CD4-positive, alpha-beta T cell treated with Interleukin-17A for 4 hours (primary cell): ENCODE data around the gene RNF186.
"Not testable (repeated sequence)": the region's sequence is repeated elsewhere in the genome, so short reads cannot be mapped to it uniquely, and the experiment has no call there.

Experiments
- DNase-seq: peaks from one replicate; pipeline ENCODE4 v3.0.0-alpha.2; 2020; ENCODE audit warnings: mixed read lengths

RNF186 gene

GRCh38 chr1:19814681-19815503, at the start of gene RNF186:
TSS of gene RNF186 (minus strand) at chr1:19815283. CDS start at chr1:19815101, 182 bp downstream.
- no peak for DNase-seq

DNA sequence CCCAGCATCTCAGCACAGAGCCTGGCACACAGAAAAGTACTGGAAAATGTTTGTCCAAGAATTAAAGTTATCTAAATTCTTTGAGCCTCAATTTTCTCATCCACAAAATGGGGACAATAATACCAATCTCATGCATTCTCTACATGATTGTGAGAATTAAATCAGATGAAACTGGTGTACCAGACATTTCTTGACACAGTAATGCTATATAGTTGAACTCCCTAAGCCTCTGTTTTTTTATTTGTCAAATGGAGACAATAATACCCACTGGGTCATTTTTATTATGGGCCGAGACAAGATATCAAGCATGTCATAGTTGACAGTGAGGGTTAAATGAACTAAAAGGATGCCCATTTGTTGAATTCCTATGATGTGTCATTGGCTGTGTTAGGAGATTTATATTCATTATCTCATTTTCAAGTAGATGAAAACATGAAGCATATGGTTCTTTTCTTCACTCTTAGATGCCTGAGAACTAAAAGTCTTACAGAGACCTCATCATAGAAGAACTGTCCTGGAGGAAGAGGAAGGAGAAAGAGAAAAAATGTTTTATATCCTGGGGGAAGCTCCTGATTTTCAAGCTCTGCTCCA, 49.6 kb upstream of the RNF186 start:
- DNase-seq: no peak

- no peak for DNase-seq
These were observed 47.9 kb upstream of the RNF186 start for GRCh38 chr1:19862944-19863343.

- DNase-seq: no peak
These were observed 46.9 kb upstream of the RNF186 start for GRCh38 chr1:19861842-19862530.

- DNase-seq: no peak
These were observed 46.0 kb upstream of the RNF186 start for GRCh38 chr1:19861034-19861433.

- DNase-seq: no peak
These were observed 45.3 kb upstream of the RNF186 start for GRCh38 chr1:19860418-19860817.

DNA sequence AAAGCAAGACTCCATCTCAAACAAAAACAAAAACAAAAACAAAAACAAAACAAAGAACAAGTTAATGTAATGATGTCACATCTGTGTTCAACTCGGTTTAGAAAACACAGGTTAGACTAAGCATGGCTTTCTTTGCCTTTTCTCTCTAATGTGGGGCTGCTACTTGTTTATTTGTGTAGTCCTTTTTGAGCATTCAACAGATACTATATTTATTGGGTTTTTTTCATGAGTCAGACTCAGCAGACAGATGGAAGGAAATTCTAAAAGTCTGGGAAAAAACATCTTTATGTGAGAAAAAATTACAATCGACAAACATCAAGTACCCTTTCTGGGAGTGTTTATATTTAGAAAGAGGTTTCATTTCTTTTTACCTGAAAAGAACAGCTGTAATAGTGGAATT, 44.8 kb upstream of the RNF186 start:
- DNase-seq: no peak

- DNase-seq: no peak
These were observed 43.8 kb upstream of the RNF186 start for GRCh38 chr1:19858893-19859292.

GRCh38 chr1:19854866-19855265, 39.8 kb upstream of the RNF186 start:
- no peak for DNase-seq

DNA sequence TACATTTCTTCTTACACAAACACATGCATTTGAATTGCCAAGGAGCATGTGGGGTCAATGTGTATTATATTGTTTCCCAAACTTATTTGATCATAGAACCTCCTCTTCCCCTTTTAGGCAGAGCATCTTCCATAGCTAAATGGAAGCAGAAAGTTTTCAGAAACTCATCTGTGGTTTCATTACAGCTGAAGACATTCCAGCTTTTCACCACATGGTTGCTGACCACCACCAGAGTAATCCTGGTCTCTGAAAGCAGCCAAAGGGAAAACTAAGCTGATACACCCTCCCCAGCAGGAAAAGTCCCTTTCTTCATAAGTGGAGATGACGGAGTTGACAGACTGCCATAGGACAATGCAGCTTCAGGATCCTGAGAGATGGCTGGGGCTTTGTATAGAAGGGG, 37.0 kb upstream of the RNF186 start:
- DNase-seq: no peak

- DNase-seq: no peak
These were observed 35.1 kb upstream of the RNF186 start for GRCh38 chr1:19850214-19850613.

GRCh38 chr1:19849307-19849706, 34.2 kb upstream of the RNF186 start:
- not testable (repeated sequence) for DNase-seq

DNA sequence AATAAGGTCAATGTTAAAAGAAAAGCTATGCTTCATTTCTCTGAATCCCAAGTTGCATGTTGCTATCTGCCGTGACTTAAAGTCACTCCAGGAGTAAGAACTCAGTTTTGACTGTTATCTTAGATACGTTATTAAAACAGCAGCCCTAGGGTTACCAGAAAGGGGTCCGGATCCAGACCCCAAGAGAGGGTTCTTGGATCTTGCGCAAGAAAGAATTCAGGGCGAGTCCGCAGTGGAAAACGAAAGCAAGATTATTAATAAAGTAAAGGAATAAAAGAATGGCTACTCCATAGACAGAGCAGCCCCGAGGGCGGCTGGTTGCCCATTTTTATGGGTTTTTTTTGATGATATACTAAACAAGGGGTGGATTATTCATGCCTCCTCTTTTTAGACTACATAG, 32.3 kb upstream of the RNF186 start:
- DNase-seq: not testable (repeated sequence)

DNA sequence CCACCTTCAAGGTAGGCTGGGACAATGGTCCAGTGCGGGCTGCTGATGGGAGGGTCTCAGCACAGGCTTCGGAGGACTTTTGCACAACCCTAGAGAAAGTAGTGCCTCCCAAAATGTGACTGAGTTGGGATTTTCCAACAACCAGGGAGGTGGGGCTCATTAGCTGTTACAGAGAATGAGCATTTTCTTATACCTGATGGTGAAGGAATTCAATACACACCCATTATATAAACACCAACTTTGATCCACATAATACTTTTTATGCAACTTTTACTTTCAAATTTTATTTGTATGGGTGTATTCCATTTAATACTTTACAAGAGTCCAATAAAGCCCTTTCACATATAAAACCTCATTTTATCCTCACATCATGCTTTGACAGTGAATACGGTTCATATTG, 31.3 kb upstream of the RNF186 start:
- no peak for DNase-seq

DNA sequence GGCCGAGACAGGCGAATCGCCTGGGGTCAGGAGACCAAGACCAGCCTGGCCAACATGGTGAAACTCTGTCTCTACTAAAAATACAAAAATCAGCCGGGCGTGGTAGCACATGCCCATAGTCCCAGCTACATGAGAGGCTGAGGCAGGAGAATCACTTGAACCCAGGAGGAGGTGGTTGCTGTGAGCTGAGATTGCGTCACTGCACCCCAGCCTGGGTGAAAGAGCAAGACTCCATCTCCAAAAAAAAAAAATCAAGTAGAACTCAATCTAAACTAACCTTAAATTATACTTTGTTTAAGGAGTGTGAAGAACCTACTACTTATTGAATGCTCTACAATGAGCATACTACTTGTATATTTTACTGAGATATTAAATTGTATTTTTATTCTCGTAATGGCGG, 30.5 kb upstream of the RNF186 start:
- DNase-seq: no peak

DNA sequence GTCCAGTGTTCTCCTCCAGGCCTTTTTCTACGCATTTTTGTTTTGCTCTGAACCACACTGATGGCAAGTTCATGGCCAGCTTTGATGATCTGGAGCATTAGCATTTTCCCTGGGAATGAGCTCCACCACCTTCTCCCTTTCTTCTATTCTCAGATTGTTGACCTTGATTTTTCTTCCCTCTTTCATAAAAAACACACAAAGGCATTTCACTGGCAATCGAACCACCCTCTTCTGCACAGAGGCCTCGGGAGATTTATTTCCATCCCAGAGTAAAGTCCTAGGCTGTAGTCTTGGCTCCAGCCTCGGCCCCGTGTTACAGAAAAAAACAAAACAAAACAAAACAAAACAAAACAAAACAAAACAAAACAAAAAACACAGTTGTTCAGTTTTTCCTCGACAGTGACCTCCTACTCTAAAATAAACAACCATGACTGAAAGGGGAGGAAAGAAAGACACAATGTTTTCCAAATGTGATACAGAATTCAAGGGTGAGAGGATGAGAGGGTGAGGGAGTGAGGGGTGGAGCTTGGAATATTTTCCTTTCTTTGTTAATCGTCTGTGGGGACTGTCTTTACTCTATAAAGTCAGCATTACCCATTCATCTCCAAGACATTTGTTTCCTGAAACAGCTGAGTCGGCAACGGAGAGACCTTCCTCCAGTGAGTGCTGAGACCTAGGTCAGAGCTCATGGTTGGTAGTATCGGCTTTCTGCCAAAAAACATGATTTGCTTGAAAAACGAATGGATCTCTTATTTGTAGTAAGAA, 29.8 kb upstream of the RNF186 start:
- no peak for DNase-seq

- DNase-seq: no peak
These were observed 25.1 kb upstream of the RNF186 start for GRCh38 chr1:19840228-19840627.

DNA sequence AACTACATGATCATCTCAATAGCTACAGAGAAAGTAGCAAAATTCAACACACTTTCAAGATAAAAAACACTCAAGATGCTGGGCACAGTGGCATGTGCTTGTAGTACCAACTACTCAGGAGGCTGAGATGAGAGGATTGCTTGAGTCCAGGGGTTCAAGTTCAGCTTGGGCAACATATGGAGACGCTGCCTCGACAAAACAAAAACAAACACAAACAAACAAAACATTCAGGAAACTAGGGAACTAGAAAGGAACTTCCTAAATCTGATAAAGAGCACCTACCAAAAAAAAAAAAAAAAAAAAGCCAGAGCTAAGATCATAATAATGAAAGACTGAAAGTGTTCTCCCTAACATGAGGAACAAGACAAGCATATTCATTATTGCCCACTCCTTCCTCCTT, 22.8 kb upstream of the RNF186 start:
- no peak for DNase-seq

- DNase-seq: no peak
These were observed 20.5 kb upstream of the RNF186 start for GRCh38 chr1:19835578-19835977.

GRCh38 chr1:19831441-19831840, 16.4 kb upstream of the RNF186 start:
- DNase-seq: no peak

- no peak for DNase-seq
These were observed 13.5 kb upstream of the RNF186 start for GRCh38 chr1:19828546-19828945.

DNA sequence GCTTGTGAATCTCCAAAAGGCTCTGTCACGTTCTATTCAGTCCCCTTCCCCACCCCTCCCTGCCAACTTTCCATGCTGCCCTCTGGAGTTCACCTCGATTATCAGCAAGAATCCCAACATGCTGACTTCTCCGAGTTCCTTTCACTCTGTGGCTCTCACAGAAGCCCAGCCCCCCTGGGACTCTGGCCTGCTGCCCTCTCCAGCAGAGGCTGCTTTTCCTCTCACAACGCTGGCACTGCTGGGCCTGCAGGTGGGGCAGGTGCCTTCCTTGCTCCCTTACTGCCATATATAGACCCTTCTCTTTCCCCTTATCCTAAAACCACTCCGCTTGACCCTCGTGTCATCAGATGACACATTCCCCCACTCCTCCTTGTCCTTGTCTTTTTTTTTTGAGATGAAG, 10.2 kb upstream of the RNF186 start:
- no peak for DNase-seq

GRCh38 chr1:19824541-19824940, 9.5 kb upstream of the RNF186 start:
- no peak for DNase-seq
